SK-N-MC (cell line): Measurements from ENCODE around the gene CNGB1.

Source experiments
- EZH2 ChIP-seq: fragments of 200-600 bp; sonication (generic); IDR thresholded peaks from one replicate; pipeline ENCODE4 v1.6.1; 2017; ENCODE audit warnings: antibody characterized with exemption
- FOXP2 ChIP-seq: optimal IDR thresholded peaks from 2 replicates; pipeline ENCODE3; 2011; ENCODE audit warnings: mild to moderate bottlenecking, moderate library complexity; ENCODE audit not compliant: insufficient read depth; ENCODE audit errors: extremely low read length, control extremely low read depth
- POLR2AphosphoS5 ChIP-seq: IDR thresholded peaks from 2 replicates; pipeline ENCODE4 v1.6.1; 2012; ENCODE audit warnings: mild to moderate bottlenecking, low read depth, low read length, borderline replicate concordance

GRCh38 chr16:57981636-57982035 is 10.7 kb upstream of the CNGB1 start:
- TF ChIP-seq EZH2 (no peak), POLR2AphosphoS5 (no peak), FOXP2 (no peak)
